PC-3 (cell line): ENCODE data around the gene MGAT5. TPM values are rescaled to one million over a fixed set of nuclear protein-coding genes. Genes with fewer than 3 reads are reported as not detected.

Source experiments
- ATAC-seq: fragments of 200-7000 bp; cut with Tn5 transposase; 2 replicates; pipeline ENCODE4 v1.9.1; 2020; ENCODE audit warnings: mild to moderate bottlenecking, moderate library complexity
- BruUV-seq: library from RNA; stranded (reverse); fragments of 400-500 nt; replicated peaks from 2 replicates; lab custom pipeline; 2021; lab: Mats Ljungman, UMichigan
- CTCF ChIA-PET: fragments of 300-600 bp; sonication (Branson Sonifier 250); formaldehyde crosslinking; loops from one replicate; lab custom pipeline; 2022; ENCODE audit warnings: antibody characterized with exemption; lab: Charles Lee
- POLR2A ChIA-PET: fragments of 300-600 bp; sonication (Branson Sonifier 250); formaldehyde crosslinking; loops from one replicate; lab custom pipeline; 2022; ENCODE audit warnings: antibody characterized with exemption; ENCODE audit not compliant: unreplicated experiment; lab: Charles Lee
- DNase-seq: peaks from one replicate; pipeline ENCODE4 v3.0.0-alpha.2; 2015
- H2AFZ ChIP-seq: fragments of 300-600 bp; sonication (generic); 2 replicates; pipeline ENCODE4 v1.6.0; 2016; ENCODE audit warnings: antibody characterized with exemption, low read length
- H3F3A ChIP-seq: fragments of 300-600 bp; sonication (generic); one replicate; pipeline ENCODE4 v1.6.0; 2017; ENCODE audit warnings: antibody characterized with exemption, low read length, control low read depth, mild to moderate bottlenecking; ENCODE audit not compliant: unreplicated experiment
- H3K27ac ChIP-seq: fragments of 300-600 bp; sonication (generic); 2 replicates; pipeline ENCODE4 v1.5.1; 2016; ENCODE audit warnings: mild to moderate bottlenecking, low read length
- H3K27me3 ChIP-seq: fragments of 300-600 bp; sonication (generic); 2 replicates; pipeline ENCODE4 v1.6.1; 2016; ENCODE audit warnings: low read length, mixed read lengths
- H3K36me3 ChIP-seq: fragments of 300-600 bp; sonication (generic); 2 replicates; pipeline ENCODE4 v1.6.1; 2016; ENCODE audit warnings: low read depth, mixed run types, low read length, mixed read lengths
- H3K4me1 ChIP-seq: fragments of 300-600 bp; sonication (generic); 2 replicates; pipeline ENCODE4 v1.5.1; 2016; ENCODE audit warnings: low read length; ENCODE audit not compliant: insufficient read depth
- H3K4me2 ChIP-seq: fragments of 300-600 bp; sonication (generic); 2 replicates; pipeline ENCODE4 v1.6.0; 2016; ENCODE audit warnings: low read length
- H3K4me3 ChIP-seq: fragments of 300-600 bp; sonication (generic); 2 replicates; pipeline ENCODE4 v1.5.1; 2016; ENCODE audit warnings: mild to moderate bottlenecking, low read length, mixed read lengths
- H3K79me2 ChIP-seq: fragments of 300-600 bp; sonication (generic); 2 replicates; pipeline ENCODE4 v1.6.1; 2017; ENCODE audit warnings: low read length, mixed read lengths
- H3K9ac ChIP-seq: fragments of 300-600 bp; sonication (generic); 2 replicates; pipeline ENCODE4 v1.6.0; 2016; ENCODE audit warnings: mild to moderate bottlenecking, low read length
- H3K9me2 ChIP-seq: fragments of 300-600 bp; sonication (generic); replicated peaks from 2 replicates; pipeline ENCODE4 v1.6.1; 2016; ENCODE audit warnings: mixed run types, low read length, mixed read lengths
- H3K9me3 ChIP-seq: fragments of 300-600 bp; sonication (generic); 2 replicates; pipeline ENCODE4 v1.6.1; 2016; ENCODE audit warnings: low read length, mixed read lengths
- H4K20me1 ChIP-seq: fragments of 300-600 bp; sonication (generic); 2 replicates; pipeline ENCODE4 v1.6.1; 2016; ENCODE audit warnings: low read length, mixed read lengths
- CTCF ChIP-seq: fragments of 300-600 bp; sonication (generic); conservative IDR thresholded peaks from 2 replicates; pipeline ENCODE4 v1.5.1; 2017; ENCODE audit warnings: antibody characterized with exemption, low read depth, mild to moderate bottlenecking, low read length
- EZH2 ChIP-seq: fragments of 300-600 bp; sonication (generic); IDR thresholded peaks from one replicate; pipeline ENCODE4 v1.6.1; 2017; ENCODE audit warnings: antibody characterized with exemption, mild to moderate bottlenecking, low read length; ENCODE audit not compliant: unreplicated experiment
- EZH2phosphoT487 ChIP-seq: fragments of 300-600 bp; sonication (generic); IDR thresholded peaks from 2 replicates; pipeline ENCODE4 v1.6.1; 2018; ENCODE audit warnings: mild to moderate bottlenecking, antibody characterized with exemption, low read length, borderline replicate concordance
- intact Hi-C: fragments of 100-400 bp; cut with micrococcal nuclease; formaldehyde crosslinking; loops from 2 replicates; pipeline ENCODE4 v1.9.0; 2023
- total RNA-seq: library from RNA; depleted of rRNA; stranded (reverse); fragments of >200 nt; gene quantifications from 2 replicates; pipeline ENCODE4 v1.2.3, GENCODE V29; 2014

MGAT5 gene
- total RNA-seq, 1 experiment from 2014 or later = 33.8 TPM

- ChIA-PET POLR2A (no interaction called here), CTCF (no interaction called here)
- H3K4me2 ChIP-seq = no peak overlapping the region
- H3K27ac ChIP-seq = no peak overlapping the region
- H3K9me2 ChIP-seq = no peaks in the 10 kb centered on the region
- H3F3A ChIP-seq = no peaks in the 10 kb centered on the region
- DNase-seq = no peak
- peaks cover 3% of the 10 kb centered on the region; the same call in 1 of the 2 replicates for H3K27me3 ChIP-seq
- no peaks in the 10 kb centered on the region for H3K9me3 ChIP-seq
- no peaks in the 10 kb centered on the region for H3K36me3 ChIP-seq
- no peaks in the 10 kb centered on the region for H3K4me1 ChIP-seq
- no peak overlapping the region for H2AFZ ChIP-seq
- no peak for TF ChIP-seq EZH2phosphoT487
- TF ChIP-seq CTCF = no peak
- TF ChIP-seq EZH2 = no peak
- H3K4me3 ChIP-seq = no peak overlapping the region
- no peak overlapping the region for H3K9ac ChIP-seq
- no peaks in the 10 kb centered on the region for H4K20me1 ChIP-seq
- intact Hi-C loops = no loop called here
- no peak for ATAC-seq
- no peaks in the 10 kb centered on the region for H3K79me2 ChIP-seq
- BruUV-seq = no TSS peak
Observed at GRCh38 chr2:134489732-134490384, 236.0 kb downstream of the MGAT5 start.

- Histone ChIP-seq H3K79me2 (no peaks in the 10 kb centered on the region), H3K9me2 (no peaks in the 10 kb centered on the region), H3K27me3 (peaks cover 3% of the 10 kb centered on the region; the same call in 1 of the 2 replicates), H4K20me1 (no peaks in the 10 kb centered on the region), H3K4me2 (no peak overlapping the region), H2AFZ (no peak overlapping the region), H3K4me1 (no peaks in the 10 kb centered on the region), H3K4me3 (no peak overlapping the region), H3K9ac (no peak overlapping the region), H3K27ac (no peak overlapping the region), H3K36me3 (no peaks in the 10 kb centered on the region), H3K9me3 (no peaks in the 10 kb centered on the region), H3F3A (no peaks in the 10 kb centered on the region)
- BruUV-seq = no TSS peak
- ATAC-seq = no peak
- ChIA-PET POLR2A (no interaction called here), CTCF (no interaction called here)
- DNase-seq = no peak
- intact Hi-C loops = no loop called here
- TF ChIP-seq CTCF (no peak), EZH2phosphoT487 (no peak), EZH2 (no peak)
Observed at GRCh38 chr2:134490559-134490958, 236.7 kb downstream of the MGAT5 start.

GRCh38 chr2:134491022-134491421 is 237.2 kb downstream of the MGAT5 start:
- no peaks in the 10 kb centered on the region for H3K79me2 ChIP-seq
- no peaks in the 10 kb centered on the region for H3K4me1 ChIP-seq
- H3K27me3 ChIP-seq = peaks cover 3% of the 10 kb centered on the region; the same call in 1 of the 2 replicates
- BruUV-seq = no TSS peak
- H3K9me2 ChIP-seq = no peaks in the 10 kb centered on the region
- intact Hi-C loops = no loop called here
- DNase-seq (no peak), ATAC-seq (no peak)
- H4K20me1 ChIP-seq = no peaks in the 10 kb centered on the region
- 0 out of 2 replicates have a peak overlapping the region, but pooled peaks have one; percentile 55 for H2AFZ ChIP-seq
- H3K4me3 ChIP-seq = no peak overlapping the region
- H3K4me2 ChIP-seq = no peak overlapping the region
- H3K36me3 ChIP-seq = no peaks in the 10 kb centered on the region
- H3F3A ChIP-seq = no peaks in the 10 kb centered on the region
- no peaks in the 10 kb centered on the region for H3K9me3 ChIP-seq
- no peak overlapping the region for H3K27ac ChIP-seq
- no peak overlapping the region for H3K9ac ChIP-seq
- CTCF ChIA-PET = interaction anchor here (0.9 kb wide), 2 partner anchors 31 to 40 kb away, joined by 4 to 5 read pairs; no protein-coding TSS in a partner anchor
- POLR2A ChIA-PET = no interaction called here
- TF ChIP-seq CTCF (no peak), EZH2 (no peak), EZH2phosphoT487 (no peak)
